HL-60 (cell line): ENCODE measurements around the gene ZNF761.
"Not testable (repeated sequence)": the region's sequence is repeated elsewhere in the genome, so short reads cannot be mapped to it uniquely, and the experiment has no call there.

ENCODE experiments used
- DNase-seq, 2 experiments: peaks; one replicate each; pipeline ENCODE4 v3.0.0-alpha.2; 2010 to 2020; ENCODE audit warnings: low read depth in 1 of 2, low spot score in 1 of 2
- H3K27ac ChIP-seq: fragments of 250-450 bp; sonication (Bioruptor Pico); replicated peaks from 2 replicates; pipeline ENCODE4 v1.5.1; 2020; ENCODE audit warnings: mild to moderate bottlenecking, moderate library complexity
- H3K27me3 ChIP-seq: fragments of 250-450 bp; sonication (Bioruptor Pico); 2 replicates; pipeline ENCODE4 v1.5.1; 2021; ENCODE audit warnings: mild to moderate bottlenecking, moderate library complexity; ENCODE audit not compliant: insufficient read depth, poor library complexity, severe bottlenecking
- H3K4me3 ChIP-seq: replicated peaks from 2 replicates; pipeline ENCODE4 v1.5.1; 2011; ENCODE audit warnings: mild to moderate bottlenecking, control low read depth, low read length; ENCODE audit not compliant: insufficient read depth
- CTCF ChIP-seq: IDR thresholded peaks from one replicate; pipeline ENCODE4 v1.5.1; 2011; ENCODE audit warnings: low read length, control low read depth, inconsistent platforms; ENCODE audit not compliant: insufficient read depth
- GABPA ChIP-seq: IDR thresholded peaks from 2 replicates; pipeline ENCODE4 v1.6.1; 2012; ENCODE audit warnings: low read depth
- POLR2AphosphoS5 ChIP-seq: IDR thresholded peaks from 2 replicates; pipeline ENCODE4 v1.6.1; 2012; ENCODE audit warnings: low read depth
- REST ChIP-seq: IDR thresholded peaks from 2 replicates; pipeline ENCODE4 v1.6.1; 2012; ENCODE audit warnings: low read depth; ENCODE audit not compliant: insufficient replicate concordance
- SPI1 ChIP-seq: IDR thresholded peaks from 2 replicates; pipeline ENCODE4 v1.6.1; 2012; ENCODE audit warnings: low read depth, mild to moderate bottlenecking, borderline replicate concordance

ZNF761 gene

GRCh38 chr19:53396525-53396868, 35.3 kb upstream of the ZNF761 start:
- no peak overlapping the region for H3K4me3 ChIP-seq
- H3K27ac ChIP-seq = no peak overlapping the region
- H3K27me3 ChIP-seq = no peaks in the 10 kb centered on the region
- DNase-seq = no peak
- TF ChIP-seq GABPA (no peak), CTCF (no peak), POLR2AphosphoS5 (no peak), SPI1 (no peak), REST (no peak)

GRCh38 chr19:53397918-53398317, 33.9 kb upstream of the ZNF761 start:
- H3K4me3 ChIP-seq = not testable (repeated sequence)

GRCh38 chr19:53409505-53410204, 22.1 kb upstream of the ZNF761 start:
- Histone ChIP-seq H3K27me3 (no peaks in the 10 kb centered on the region), H3K27ac (no peak overlapping the region), H3K4me3 (no peak overlapping the region)
- TF ChIP-seq GABPA (no peak), SPI1 (no peak), REST (no peak), POLR2AphosphoS5 (no peak)
- no peak for DNase-seq

More at GRCh38 chr19:53397918-53398317, 33.9 kb upstream of the ZNF761 start:
- not testable (repeated sequence) for DNase-seq, H3K27ac ChIP-seq, H3K27me3 ChIP-seq

GRCh38 chr19:53420520-53421315, 11.1 kb upstream of the ZNF761 start:
- not testable (repeated sequence) for H3K27me3 ChIP-seq, H3K4me3 ChIP-seq, H3K27ac ChIP-seq, DNase-seq

GRCh38 chr19:53422551-53422950, 9.2 kb upstream of the ZNF761 start:
- Histone ChIP-seq H3K27ac (no peak overlapping the region), H3K4me3 (no peak overlapping the region), H3K27me3 (no peaks in the 10 kb centered on the region)
- no peak for DNase-seq
- no peak for TF ChIP-seq GABPA

- H3K4me3 ChIP-seq, DNase-seq, H3K27me3 ChIP-seq, H3K27ac ChIP-seq: not testable (repeated sequence)
Measured at GRCh38 chr19:53423074-53423473, 8.7 kb upstream of the ZNF761 start.

GRCh38 chr19:53423680-53424079, 8.1 kb upstream of the ZNF761 start:
- not testable (repeated sequence) for DNase-seq, H3K4me3 ChIP-seq, H3K27ac ChIP-seq, H3K27me3 ChIP-seq
